CD14-positive monocyte (primary cell): ENCODE measurements around the gene TDRD1. TPM values are rescaled to one million over a fixed set of nuclear protein-coding genes. Genes with fewer than 3 reads are reported as not detected.

Experiments used
- DNase-seq, 3 donors: peaks; one replicate each; pipeline ENCODE4 v3.0.0-alpha.2; 2011 to 2022
- H2AFZ ChIP-seq: 2 replicates; pipeline ENCODE4 v1.6.0; 2012; ENCODE audit warnings: mild to moderate bottlenecking, low read depth, low read length, inconsistent platforms; ENCODE audit not compliant: insufficient read depth, poor library complexity, severe bottlenecking
- H3K27ac ChIP-seq, 2 donors: 1 replicate in 1 of 2; 2 replicates in 1 of 2; pipeline ENCODE4 v1.5.1; 2012 to 2013; ENCODE audit warnings: low read length in 2 of 2, control low read depth in 1 of 2, inconsistent platforms in 1 of 2, low read depth in 1 of 2, mild to moderate bottlenecking in 1 of 2
- H3K27me3 ChIP-seq, 2 donors: one replicate each; pipeline versions ENCODE4 v1.6.0 to v1.6.1; 2011 to 2013; ENCODE audit warnings: low read length in 2 of 2; ENCODE audit not compliant: control insufficient read depth in 2 of 2, insufficient read depth in 2 of 2
- H3K36me3 ChIP-seq, 2 donors: replicated peaks in 1 of 2; 1 replicate in 1 of 2; 2 replicates in 1 of 2; pipeline versions ENCODE4 v1.5.1 to v1.6.1; 2012 to 2013; ENCODE audit warnings: low read length in 2 of 2, control low read depth in 1 of 2, inconsistent platforms in 1 of 2, mild to moderate bottlenecking in 1 of 2; ENCODE audit not compliant: insufficient read depth in 2 of 2, control insufficient read depth in 1 of 2
- H3K4me1 ChIP-seq, 2 donors: 1 replicate in 1 of 2; 2 replicates in 1 of 2; pipeline versions ENCODE4 v1.5.1 to v1.6.1; 2012 to 2013; ENCODE audit warnings: low read length in 2 of 2, control low read depth in 1 of 2, inconsistent platforms in 1 of 2, mild to moderate bottlenecking in 1 of 2, moderate library complexity in 1 of 2; ENCODE audit not compliant: insufficient read depth in 2 of 2, control insufficient read depth in 1 of 2
- H3K4me2 ChIP-seq: replicated peaks from 2 replicates; pipeline ENCODE3; 2012; ENCODE audit warnings: low read length, moderate library complexity, mild to moderate bottlenecking; ENCODE audit not compliant: poor library complexity, severe bottlenecking; ENCODE audit errors: extremely low read depth
- H3K4me3 ChIP-seq, 3 experiments: fragments of 200-600 bp in 1 of 3; sonication (generic) in 1 of 3; replicated peaks in 1 of 3; 1 replicate in 2 of 3; 2 replicates in 1 of 3; pipeline ENCODE4 v1.5.1; 2011 to 2013; ENCODE audit warnings: low read length in 3 of 3, mild to moderate bottlenecking in 3 of 3, control low read depth in 2 of 3, low read depth in 2 of 3, inconsistent platforms in 1 of 3, moderate library complexity in 1 of 3
- H3K79me2 ChIP-seq: 2 replicates; pipeline ENCODE4 v1.6.0; 2012; ENCODE audit warnings: mild to moderate bottlenecking, control low read depth, inconsistent platforms, low read length, moderate library complexity; ENCODE audit not compliant: insufficient read depth
- H3K9ac ChIP-seq: 2 replicates; pipeline ENCODE4 v1.6.0; 2017; ENCODE audit warnings: low read length, mild to moderate bottlenecking; ENCODE audit not compliant: insufficient read depth, poor library complexity, severe bottlenecking
- H3K9me3 ChIP-seq, 2 donors: replicated peaks in 1 of 2; 1 replicate in 1 of 2; 2 replicates in 1 of 2; pipeline versions ENCODE4 v1.5.1 to v1.6.1; 2012 to 2013; ENCODE audit warnings: low read length in 2 of 2, control low read depth in 1 of 2; ENCODE audit not compliant: control insufficient read depth in 1 of 2, insufficient read depth in 1 of 2
- H4K20me1 ChIP-seq: 2 replicates; pipeline ENCODE4 v1.6.0; 2012; ENCODE audit warnings: mild to moderate bottlenecking, low read length, control low read depth, moderate library complexity; ENCODE audit not compliant: insufficient read depth
- H3K27ac Mint-ChIP-seq, 7 donors: one replicate each; pipeline ENCODE4 v1.8.0; 2020; ENCODE audit warnings: mild to moderate bottlenecking in 7 of 7, mixed read lengths in 7 of 7, moderate library complexity in 6 of 7, inconsistent platforms in 2 of 7
- H3K27me3 Mint-ChIP-seq, 3 donors: one replicate each; pipeline ENCODE4 v1.8.0; 2021 to 2022; ENCODE audit warnings: low read depth in 3 of 3, mild to moderate bottlenecking in 3 of 3, mixed read lengths in 3 of 3, moderate library complexity in 3 of 3, inconsistent platforms in 1 of 3
- H3K36me3 Mint-ChIP-seq, 2 donors: one replicate each; pipeline ENCODE4 v1.8.0; 2020; ENCODE audit warnings: mixed read lengths in 2 of 2, inconsistent platforms in 1 of 2, mild to moderate bottlenecking in 1 of 2
- H3K4me1 Mint-ChIP-seq: one replicate; pipeline ENCODE4 v1.8.0; 2020; ENCODE audit warnings: mild to moderate bottlenecking, mixed read lengths
- H3K4me3 Mint-ChIP-seq, 2 donors: one replicate each; pipeline ENCODE4 v1.8.0; 2020; ENCODE audit warnings: mild to moderate bottlenecking in 2 of 2, mixed read lengths in 2 of 2, moderate library complexity in 1 of 2
- H3K9me3 Mint-ChIP-seq, 7 donors: one replicate each; pipeline ENCODE4 v1.8.0; 2020 to 2022; ENCODE audit warnings: mixed read lengths in 7 of 7, mild to moderate bottlenecking in 6 of 7, moderate library complexity in 6 of 7, inconsistent platforms in 2 of 7
- CTCF ChIP-seq: fragments of 200-600 bp; IDR thresholded peaks from one replicate; pipeline ENCODE4 v1.8.0; 2022; ENCODE audit warnings: antibody characterized with exemption, mild to moderate bottlenecking
- WGBS: methylation state at CpG from one replicate; pipeline ENCODE4 v1.1.5; 2013; ENCODE audit warnings: missing lambda C conversion rate; ENCODE audit not compliant: insufficient coverage; 5-methylcytosine and 5-hydroxymethylcytosine counted together
- intact Hi-C, 2 donors: fragments of 100-400 bp; cut with micrococcal nuclease; formaldehyde crosslinking; loops; one replicate each; pipeline versions ENCODE4 v1.15.0 to v1.15.1; 2023
- polyA plus RNA-seq, 3 donors: library from polyadenylated mRNA; depleted of rRNA in 1 of 3; unstranded in 2 of 3; stranded (reverse) in 1 of 3; fragments of 300-500 nt in 2 of 3; fragments of >200 nt in 1 of 3; fragmentation: Illumina TruSeq in 2 of 3; gene quantifications; 1 replicate in 2 of 3; 2 replicates in 1 of 3; pipeline ENCODE4 v1.2.3, GENCODE V29; 2012 to 2021

The TDRD1 gene
- polyA plus RNA-seq, 3 donors = not detected

- H3K9me3 Mint-ChIP-seq = peaks cover 0 to 4% (median 0%) of the 10 kb centered on the region in 7 donors
- H3K4me1 Mint-ChIP-seq = peaks cover 4% of the 10 kb centered on the region
- H3K4me3 Mint-ChIP-seq = peak overlapping the region in 1 of 2 donors; percentile 13
- Histone ChIP-seq H3K4me1 (peaks cover 0 to 3% of the 10 kb centered on the region in 2 donors), H3K27me3 (peaks cover 35 to 52% of the 10 kb centered on the region in 2 donors), H4K20me1 (no peaks in the 10 kb centered on the region), H3K9me3 (no peaks in the 10 kb centered on the region), H3K27ac (no peak overlapping the region), H3K36me3 (no peaks in the 10 kb centered on the region), H3K4me2 (no peak overlapping the region), H3K9ac (no peak overlapping the region), H2AFZ (no peak overlapping the region), H3K4me3 (no peak overlapping the region), H3K79me2 (no peaks in the 10 kb centered on the region)
- peaks cover 40 to 68% (median 62%) of the 10 kb centered on the region in 3 donors for H3K27me3 Mint-ChIP-seq
- no peak for DNase-seq
- no peak overlapping the region for H3K27ac Mint-ChIP-seq
- 86% methylated on average over 7 of the region's 9 CpGs for WGBS
- no peak for TF ChIP-seq CTCF
- no peaks in the 10 kb centered on the region for H3K36me3 Mint-ChIP-seq
- intact Hi-C loops = no loop called here
Measured at GRCh38 chr10:114242235-114242634, 63.1 kb downstream of the TDRD1 start.

- WGBS = 97% methylated on average over 3 of the region's 9 CpGs
- no peak for TF ChIP-seq CTCF
- H3K27ac Mint-ChIP-seq = peak overlapping the region in 1 of 7 donors; percentile 5
- H3K36me3 Mint-ChIP-seq = no peaks in the 10 kb centered on the region
- H4K20me1 ChIP-seq = no peaks in the 10 kb centered on the region
- peaks cover 4% of the 10 kb centered on the region for H3K4me1 Mint-ChIP-seq
- H3K9me3 Mint-ChIP-seq = peaks cover 0 to 4% (median 0%) of the 10 kb centered on the region in 7 donors
- no peaks in the 10 kb centered on the region for H3K9me3 ChIP-seq
- no peak overlapping the region for H3K4me2 ChIP-seq
- no peak overlapping the region for H3K4me3 ChIP-seq
- DNase-seq = no peak
- H2AFZ ChIP-seq = no peak overlapping the region
- H3K27me3 ChIP-seq = peaks cover 26 to 40% of the 10 kb centered on the region in 2 donors
- H3K36me3 ChIP-seq = no peaks in the 10 kb centered on the region
- peak overlapping the region in 1 of 2 donors; percentile 43 for H3K4me3 Mint-ChIP-seq
- peaks cover 0 to 3% of the 10 kb centered on the region in 2 donors for H3K4me1 ChIP-seq
- peaks cover 28 to 56% (median 51%) of the 10 kb centered on the region in 3 donors for H3K27me3 Mint-ChIP-seq
- no peak overlapping the region for H3K9ac ChIP-seq
- H3K27ac ChIP-seq = no peak overlapping the region
- intact Hi-C loops = no loop called here
- H3K79me2 ChIP-seq = no peaks in the 10 kb centered on the region
Measured at GRCh38 chr10:114243661-114244060, 64.5 kb downstream of the TDRD1 start.
